NT2/D1 (cell line): Measurements from ENCODE around the gene SRSF3.

ENCODE experiments used
- SUZ12 ChIP-seq: IDR thresholded peaks from 2 replicates; pipeline ENCODE4 v1.6.1; 2011; ENCODE audit not compliant: insufficient read length, insufficient read depth; ENCODE audit errors: extremely low read depth
- YY1 ChIP-seq: IDR thresholded peaks from 2 replicates; pipeline ENCODE4 v1.6.1; 2011; ENCODE audit not compliant: insufficient read length, insufficient read depth
- ZNF274 ChIP-seq: IDR thresholded peaks from 2 replicates; pipeline ENCODE4 v1.6.1; 2011; ENCODE audit warnings: mild to moderate bottlenecking, low read depth, low read length

GRCh38 chr6:36627141-36627540, 33.0 kb downstream of the SRSF3 start:
- TF ChIP-seq ZNF274 (no peak), YY1 (no peak), SUZ12 (no peak)
